HG03066 (cell line): ENCODE data around the gene BUD31.
A peak's percentile ranks its signal among the peaks of the same experiment; 100 is the strongest.
"Not testable (repeated sequence)": the region's sequence is repeated elsewhere in the genome, so short reads cannot be mapped to it uniquely, and the experiment has no call there.

Source experiments
- ATAC-seq: cut with Tn5 transposase; IDR thresholded peaks from one replicate; pipeline ENCODE4 v1.9.1; 2021; ENCODE audit warnings: low read depth; ENCODE audit not compliant: unreplicated experiment

The BUD31 gene

GRCh38 chr7:99424932-99425730 is 16.4 kb downstream of the BUD31 start:
- no peak for ATAC-seq

- no peak for ATAC-seq
Measured at GRCh38 chr7:99428972-99429566, 20.3 kb downstream of the BUD31 start.

- ATAC-seq, result no peak
Measured at GRCh38 chr7:99429756-99430155, 21.0 kb downstream of the BUD31 start.

GRCh38 chr7:99431756-99432540 is 23.2 kb downstream of the BUD31 start:
- not testable (repeated sequence) for ATAC-seq

GRCh38 chr7:99433158-99433557 is 24.4 kb downstream of the BUD31 start:
- no peak for ATAC-seq

- peak; percentile 13 for ATAC-seq
Measured at GRCh38 chr7:99437946-99438572, 29.3 kb downstream of the BUD31 start.

GRCh38 chr7:99438573-99439480 is 30.1 kb downstream of the BUD31 start, which contains the start of the genes CPSF4 and PTCD1:
TSS of gene CPSF4 (plus strand) at chr7:99438943. CDS start at chr7:99439083, 140 bp downstream.
TSS of gene PTCD1 (minus strand) at chr7:99438798. CDS start at chr7:99435242, 3,556 bp downstream.
- ATAC-seq, result peak; percentile 91

GRCh38 chr7:99440195-99440594 is 31.4 kb downstream of the BUD31 start:
- ATAC-seq, result no peak

- ATAC-seq, result no peak
Measured at GRCh38 chr7:99446096-99446495, 37.3 kb downstream of the BUD31 start.

- ATAC-seq, result no peak
Measured at GRCh38 chr7:99447943-99448342, 39.2 kb downstream of the BUD31 start.

GRCh38 chr7:99448855-99449254 is 40.1 kb downstream of the BUD31 start:
- no peak for ATAC-seq

GRCh38 chr7:99449326-99449725 is 40.6 kb downstream of the BUD31 start:
- ATAC-seq, result no peak

GRCh38 chr7:99451936-99452335 is 43.2 kb downstream of the BUD31 start:
- no peak for ATAC-seq

GRCh38 chr7:99452541-99452940 is 43.8 kb downstream of the BUD31 start:
- no peak for ATAC-seq

GRCh38 chr7:99453105-99453504 is 44.3 kb downstream of the BUD31 start:
- ATAC-seq, result no peak

- no peak for ATAC-seq
Measured at GRCh38 chr7:99455874-99456273, 47.1 kb downstream of the BUD31 start.

- ATAC-seq, result no peak
Measured at GRCh38 chr7:99456288-99456687, 47.5 kb downstream of the BUD31 start.

- ATAC-seq, result no peak
Measured at GRCh38 chr7:99457050-99457649, 48.4 kb downstream of the BUD31 start.
